ENCODE measurements around the gene RNF19B. TPM values are rescaled to one million over a fixed set of nuclear protein-coding genes. Genes with fewer than 3 reads are reported as not detected.

The RNF19B gene
- total RNA-seq, 2 donors from 2014 or later: 10.2 to 10.3 TPM

- Histone ChIP-seq H3K36me3 (peaks cover 9% of the 10 kb centered on the region), H3K27ac (no peak overlapping the region), H3K4me3 (no peak overlapping the region), H3K9me3 (no peaks in the 10 kb centered on the region), H3K4me1 (peaks cover 0 to 45% of the 10 kb centered on the region in 2 donors), H3K27me3 (no peaks in the 10 kb centered on the region)
- no peak for TF ChIP-seq CTCF (IDR thresholded peaks at IDR 0.05)
- no peak for DNase-seq (ENCODE audit: low spot score)
These were observed 39.0 kb upstream of the RNF19B start for GRCh38 chr1:33003657-33004056.

GRCh38 chr1:33002006-33002405 lies 37.4 kb upstream of the RNF19B start:
- no peak overlapping the region for H3K4me3 ChIP-seq
- TF ChIP-seq CTCF (IDR thresholded peaks at IDR 0.05): no peak
- no peak for DNase-seq (ENCODE audit: low spot score)
- no peaks in the 10 kb centered on the region for H3K36me3 ChIP-seq
- peaks cover 0 to 47% of the 10 kb centered on the region in 2 donors for H3K4me1 ChIP-seq
- no peaks in the 10 kb centered on the region for H3K9me3 ChIP-seq
- no peaks in the 10 kb centered on the region for H3K27me3 ChIP-seq
- H3K27ac ChIP-seq: no peak overlapping the region

- H3K4me3 ChIP-seq: no peak overlapping the region
- no peak overlapping the region for H3K27ac ChIP-seq
- no peak for DNase-seq (ENCODE audit: low spot score)
- no peaks in the 10 kb centered on the region for H3K9me3 ChIP-seq
- H3K27me3 ChIP-seq: no peaks in the 10 kb centered on the region
- H3K36me3 ChIP-seq: no peaks in the 10 kb centered on the region
- H3K4me1 ChIP-seq: peaks cover 0 to 43% of the 10 kb centered on the region in 2 donors
- TF ChIP-seq CTCF (IDR thresholded peaks at IDR 0.05): no peak
These were observed 36.7 kb upstream of the RNF19B start for GRCh38 chr1:33001282-33001681.

- Histone ChIP-seq H3K4me3 (no peak overlapping the region), H3K27ac (no peak overlapping the region), H3K36me3 (no peaks in the 10 kb centered on the region), H3K27me3 (no peaks in the 10 kb centered on the region), H3K4me1 (peaks cover 0 to 36% of the 10 kb centered on the region in 2 donors), H3K9me3 (no peaks in the 10 kb centered on the region)
- no peak for DNase-seq (ENCODE audit: low spot score)
- TF ChIP-seq CTCF (IDR thresholded peaks at IDR 0.05): no peak
These were observed 35.9 kb upstream of the RNF19B start for GRCh38 chr1:33000427-33001026.

- H3K27me3 ChIP-seq: no peaks in the 10 kb centered on the region
- no peaks in the 10 kb centered on the region for H3K36me3 ChIP-seq
- H3K27ac ChIP-seq: peak overlapping the region in 1 of 2 donors; percentile 37
- DNase-seq (ENCODE audit: low spot score): no peak
- no peaks in the 10 kb centered on the region for H3K9me3 ChIP-seq
- TF ChIP-seq CTCF (IDR thresholded peaks at IDR 0.05): no peak
- H3K4me3 ChIP-seq: no peak overlapping the region
- peaks cover 0 to 34% of the 10 kb centered on the region in 2 donors for H3K4me1 ChIP-seq
These were observed 34.4 kb upstream of the RNF19B start for GRCh38 chr1:32998997-32999396.

- TF ChIP-seq CTCF (IDR thresholded peaks at IDR 0.05): no peak
- no peaks in the 10 kb centered on the region for H3K27me3 ChIP-seq
- no peaks in the 10 kb centered on the region for H3K9me3 ChIP-seq
- H3K4me3 ChIP-seq: no peak overlapping the region
- H3K4me1 ChIP-seq: peaks cover 0 to 43% of the 10 kb centered on the region in 2 donors
- peak overlapping the region; percentile 35 to 46 for H3K27ac ChIP-seq
- no peak for DNase-seq (ENCODE audit: low spot score)
- no peaks in the 10 kb centered on the region for H3K36me3 ChIP-seq
These were observed 33.5 kb upstream of the RNF19B start for GRCh38 chr1:32998064-32998463.

Measured in right atrium auricular region (tissue), 2 donors.